NOMO-1 treated with DMSO at 0.1 percent for 48 hours (cell line): ENCODE data around the gene DRGX.
A peak's percentile ranks its signal among the peaks of the same experiment; 100 is the strongest.

ENCODE experiments used
- DNase-seq: peaks from one replicate; lab custom pipeline; 2025; ENCODE audit not compliant: unreplicated experiment; lab: John Stamatoyannopoulos, UW

DRGX gene

DNA sequence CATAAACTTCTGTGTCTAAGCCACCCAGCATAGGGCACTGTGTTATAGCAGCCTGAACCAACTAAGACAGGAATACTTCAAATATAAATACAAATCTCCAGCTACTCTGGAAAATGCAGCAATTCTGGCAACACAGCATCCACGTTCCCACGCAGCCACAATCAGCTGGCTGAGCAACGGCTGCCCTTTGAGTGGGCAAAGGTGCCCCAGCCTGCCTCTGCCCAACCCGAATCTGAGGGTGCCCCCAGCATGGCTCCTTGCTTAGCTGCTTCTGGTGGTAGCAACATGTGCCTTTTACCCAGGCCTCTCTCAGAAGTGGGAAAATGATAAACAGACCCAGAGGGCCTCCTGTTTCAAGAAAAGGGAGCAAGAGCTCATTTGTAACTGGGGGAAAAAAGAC, 12.0 kb downstream of the DRGX start:
- no peak for DNase-seq

DNA sequence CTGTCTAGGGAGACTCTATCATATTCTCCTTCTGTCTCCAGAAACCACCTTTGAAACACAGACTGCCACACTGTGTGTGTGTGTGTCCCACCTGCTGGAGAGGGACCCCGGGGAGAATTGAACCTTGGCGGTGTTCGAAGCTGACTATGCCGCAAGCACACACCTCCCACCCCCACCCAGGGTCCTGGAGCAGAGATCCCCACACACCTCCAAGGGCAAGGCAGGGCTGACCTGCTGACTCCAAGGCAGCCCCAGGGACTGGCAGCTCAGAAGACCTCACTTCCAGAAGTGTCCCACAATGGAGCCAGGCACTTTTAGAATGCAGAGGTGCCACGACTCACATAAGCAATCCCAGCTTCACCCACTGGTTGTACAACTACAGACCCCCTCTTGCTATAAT, 13.1 kb downstream of the DRGX start:
- DNase-seq: no peak

DNA sequence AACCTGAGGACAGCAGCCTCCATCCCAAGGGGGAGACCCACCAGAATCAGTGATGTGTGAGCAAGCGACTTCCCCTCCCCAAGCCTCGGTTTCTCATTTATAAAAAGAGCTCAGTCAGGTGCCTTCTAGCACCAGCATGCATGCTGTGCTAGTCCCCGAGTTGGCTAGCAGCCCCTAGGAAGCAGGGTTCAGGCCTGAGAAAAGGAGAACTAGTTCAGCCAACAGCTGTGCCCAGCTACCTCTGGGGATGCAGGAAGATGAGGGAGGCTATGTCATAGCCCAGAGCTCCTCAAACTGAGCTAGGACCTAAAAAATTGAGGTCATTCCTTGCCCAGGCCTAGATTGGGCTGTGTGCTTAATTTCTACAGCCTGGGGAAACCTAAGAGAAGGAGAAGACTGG, 13.7 kb downstream of the DRGX start:
- DNase-seq: no peak

DNA sequence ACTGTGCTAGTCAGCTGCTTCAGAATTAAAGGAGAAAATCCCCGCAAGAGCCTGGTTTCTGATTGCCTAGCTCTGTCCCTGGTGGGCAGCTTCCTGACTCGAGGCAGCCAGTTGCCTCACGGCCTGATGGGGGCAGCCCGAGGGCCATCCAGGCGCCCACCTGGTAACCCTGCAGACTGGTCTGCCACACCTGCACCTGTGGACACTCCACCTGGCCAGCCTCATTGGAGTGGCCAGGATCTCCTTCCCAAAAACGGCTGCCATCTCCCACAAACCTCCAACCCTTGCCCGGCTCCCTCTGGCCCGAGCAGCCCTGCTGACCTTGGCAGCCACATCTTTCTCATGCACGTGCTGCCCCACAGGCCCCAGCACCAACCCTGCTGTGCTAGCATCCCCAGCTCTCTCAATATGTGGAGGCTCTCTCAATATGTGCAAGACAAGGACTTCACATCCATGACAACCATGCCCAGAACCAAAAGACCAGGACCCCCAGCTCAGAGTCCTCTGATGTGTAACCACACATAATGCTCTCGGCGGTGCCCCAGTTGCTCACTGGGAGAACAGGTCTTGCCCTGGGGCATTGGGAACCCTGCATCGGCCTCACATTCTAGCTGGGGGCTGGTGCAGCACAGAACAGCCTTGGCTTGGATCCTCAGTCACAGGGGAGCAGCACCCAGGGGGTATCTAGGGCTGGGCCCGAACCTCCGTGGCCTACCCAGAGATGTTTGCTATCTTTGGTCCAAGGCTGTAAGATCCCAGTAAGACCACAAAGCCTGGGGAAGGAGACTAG, 14.6 kb downstream of the DRGX start:
- no peak for DNase-seq

DNA sequence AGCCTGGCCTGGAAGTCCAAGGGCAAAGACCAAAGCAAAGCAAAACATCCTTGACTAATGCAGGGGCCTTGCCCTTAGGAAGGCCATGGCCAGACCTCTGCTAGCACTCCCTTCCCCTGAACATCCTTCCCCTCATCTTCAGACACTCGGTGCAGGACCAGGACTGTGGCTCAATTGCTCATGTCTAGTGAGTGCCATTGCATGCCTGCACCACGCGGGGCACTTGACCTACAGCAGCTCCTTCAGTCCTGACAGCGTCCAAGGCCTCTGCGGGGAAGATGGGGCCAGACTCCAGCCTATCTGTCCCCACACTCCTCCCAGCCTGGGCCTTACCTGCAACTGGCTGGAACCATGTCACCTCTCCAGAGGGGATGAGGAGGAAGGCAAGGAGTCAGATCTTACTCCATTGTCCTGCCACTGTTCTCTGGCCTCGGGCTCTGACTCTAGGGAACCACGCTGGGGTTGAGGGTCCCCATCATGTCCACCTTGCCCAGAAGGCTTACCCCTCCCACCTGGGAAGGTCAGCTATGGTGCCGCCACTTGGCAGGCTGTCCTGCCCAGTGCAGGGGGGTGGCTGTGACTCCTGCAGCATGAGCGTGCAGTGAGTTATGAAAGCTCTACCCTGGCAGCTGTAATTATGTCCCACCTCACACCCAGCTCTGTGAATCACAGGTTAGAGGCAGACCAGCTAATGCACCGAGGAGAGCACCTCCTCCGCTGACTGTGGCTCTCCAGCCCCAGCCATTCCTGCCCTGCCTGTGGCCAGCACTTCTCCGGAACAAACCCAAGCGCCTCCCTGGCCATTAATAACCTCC, 16.1 kb downstream of the DRGX start:
- no peak for DNase-seq

DNA sequence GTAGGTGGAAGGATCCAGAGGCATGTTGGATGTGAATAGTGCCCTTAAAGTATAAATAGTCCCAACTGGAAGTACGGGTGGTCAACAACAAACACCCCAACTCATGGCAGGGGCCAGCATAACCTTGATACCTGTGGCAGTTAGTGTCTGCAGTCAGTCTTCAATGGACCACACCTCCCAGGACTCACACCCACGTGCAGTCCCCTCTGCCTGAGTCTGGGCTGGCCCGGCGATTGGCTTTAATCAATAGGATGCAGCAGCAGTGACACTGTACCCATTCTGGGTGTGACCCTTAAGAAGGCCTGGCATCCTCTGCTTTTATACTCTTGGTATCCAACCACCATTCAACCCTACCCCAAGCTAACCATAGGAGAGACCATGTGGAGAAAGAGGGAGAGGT, 18.6 kb downstream of the DRGX start:
- DNase-seq: no peak

DNA sequence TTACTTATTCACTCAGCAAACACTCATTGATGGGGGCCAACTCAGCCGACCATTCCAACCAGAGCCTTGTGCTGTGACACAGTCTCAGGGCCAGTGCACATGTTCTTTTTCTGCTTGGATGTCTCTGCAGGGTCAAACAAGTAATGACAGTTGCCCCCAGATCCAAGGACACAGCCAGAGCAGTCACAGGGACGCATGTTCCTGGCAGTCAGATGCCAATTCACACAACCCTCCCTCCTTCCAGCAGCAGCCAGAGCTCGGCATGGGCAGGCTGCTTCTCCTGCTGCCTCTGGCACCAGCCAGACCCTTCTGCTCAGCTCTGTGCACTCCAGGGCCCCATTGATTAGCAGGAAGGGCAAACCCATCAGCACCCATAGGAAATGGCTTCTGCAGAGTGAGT, 20.3 kb downstream of the DRGX start:
- DNase-seq: no peak

DNA sequence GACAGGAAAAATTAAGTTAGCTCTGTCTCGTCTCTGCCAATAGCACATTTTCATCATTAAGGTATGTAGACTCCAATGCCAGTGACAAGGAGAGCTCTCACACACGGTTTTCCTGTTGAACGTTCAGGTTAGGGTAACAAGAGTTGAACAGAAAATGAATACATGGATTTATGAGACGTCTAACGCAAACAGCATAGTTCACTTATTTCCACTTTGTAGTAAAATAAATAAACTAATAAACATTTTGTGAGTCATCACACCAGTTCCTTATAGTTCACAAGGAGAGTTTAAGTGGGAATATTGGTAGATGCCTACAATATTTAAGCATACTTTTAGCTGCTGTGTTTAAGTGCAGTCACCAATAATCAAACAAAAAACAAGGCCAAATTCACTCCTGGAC, 21.1 kb downstream of the DRGX start:
- DNase-seq: no peak

DNA sequence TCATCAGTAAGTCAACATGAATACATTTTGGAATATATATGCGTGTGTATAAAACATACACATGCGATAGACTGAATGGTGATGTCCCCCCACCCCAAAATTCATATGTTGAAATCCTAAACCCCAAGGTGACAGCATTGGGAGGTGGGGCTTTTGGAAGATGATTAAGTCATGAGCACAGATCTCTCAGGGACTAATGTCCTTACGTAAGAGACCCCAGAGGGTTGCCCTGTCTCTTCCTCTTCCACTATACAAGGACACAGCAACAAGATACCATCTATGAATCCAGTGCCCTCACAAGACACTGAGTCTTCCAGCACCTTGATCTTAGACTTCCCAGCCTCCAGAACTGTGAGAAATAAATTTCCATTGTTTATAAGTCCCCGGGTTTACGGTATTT, 22.5 kb downstream of the DRGX start:
- no peak for DNase-seq

DNA sequence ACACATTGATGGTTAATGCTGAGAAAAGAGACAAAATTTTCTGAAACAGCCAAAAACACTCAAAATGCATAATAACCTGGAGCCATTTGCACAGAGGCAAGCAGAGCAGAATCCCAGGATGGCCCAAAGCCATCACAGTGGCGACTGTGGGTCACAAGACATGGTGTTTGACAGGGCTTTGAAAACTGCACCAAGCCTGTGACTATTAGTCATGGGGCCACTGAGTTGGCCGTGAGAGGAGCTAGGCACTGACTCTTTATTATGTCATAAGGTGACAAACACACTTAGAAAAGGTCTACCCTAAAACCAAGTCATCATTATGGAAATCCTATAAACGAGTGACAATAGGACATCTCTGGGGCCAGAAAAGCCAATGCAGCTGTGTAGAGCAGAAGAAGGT, 23.9 kb downstream of the DRGX start:
- DNase-seq: no peak

DNA sequence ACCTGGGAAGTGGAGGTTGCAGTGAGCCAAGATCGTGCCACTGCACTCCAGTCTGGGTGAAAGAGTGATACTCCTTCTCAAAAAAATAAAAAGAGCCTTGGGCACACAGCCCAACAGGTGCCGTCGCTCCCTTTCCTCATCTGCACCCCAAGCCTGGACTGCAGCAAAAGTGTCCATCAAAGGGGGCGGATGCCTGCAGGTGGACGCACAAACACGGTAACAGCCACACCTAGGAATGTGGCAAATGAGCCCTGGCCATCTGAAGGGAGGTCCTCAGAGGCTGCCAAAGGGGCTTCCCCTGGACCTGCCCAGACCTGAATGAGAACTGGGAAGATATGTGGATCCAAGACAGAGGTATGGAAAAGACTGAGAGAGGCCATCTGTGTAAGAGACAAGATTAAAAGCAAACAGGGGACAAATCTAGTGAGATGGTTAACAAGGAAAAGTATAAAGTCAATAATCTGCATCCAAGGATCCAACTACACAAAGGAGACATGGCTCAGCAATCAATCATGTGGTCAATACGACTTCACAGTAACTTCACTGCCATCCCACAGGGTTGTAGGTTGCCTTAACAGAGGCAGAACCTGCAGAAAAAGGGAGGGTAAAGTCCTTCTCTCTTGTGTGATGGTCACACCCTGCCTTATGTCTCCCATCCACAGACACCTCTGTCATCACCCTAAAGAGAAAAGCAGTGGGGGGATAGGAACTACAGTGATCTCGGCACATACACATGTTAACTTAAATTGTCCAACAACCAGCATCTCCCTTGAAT, 25.4 kb downstream of the DRGX start:
- no peak for DNase-seq

DNA sequence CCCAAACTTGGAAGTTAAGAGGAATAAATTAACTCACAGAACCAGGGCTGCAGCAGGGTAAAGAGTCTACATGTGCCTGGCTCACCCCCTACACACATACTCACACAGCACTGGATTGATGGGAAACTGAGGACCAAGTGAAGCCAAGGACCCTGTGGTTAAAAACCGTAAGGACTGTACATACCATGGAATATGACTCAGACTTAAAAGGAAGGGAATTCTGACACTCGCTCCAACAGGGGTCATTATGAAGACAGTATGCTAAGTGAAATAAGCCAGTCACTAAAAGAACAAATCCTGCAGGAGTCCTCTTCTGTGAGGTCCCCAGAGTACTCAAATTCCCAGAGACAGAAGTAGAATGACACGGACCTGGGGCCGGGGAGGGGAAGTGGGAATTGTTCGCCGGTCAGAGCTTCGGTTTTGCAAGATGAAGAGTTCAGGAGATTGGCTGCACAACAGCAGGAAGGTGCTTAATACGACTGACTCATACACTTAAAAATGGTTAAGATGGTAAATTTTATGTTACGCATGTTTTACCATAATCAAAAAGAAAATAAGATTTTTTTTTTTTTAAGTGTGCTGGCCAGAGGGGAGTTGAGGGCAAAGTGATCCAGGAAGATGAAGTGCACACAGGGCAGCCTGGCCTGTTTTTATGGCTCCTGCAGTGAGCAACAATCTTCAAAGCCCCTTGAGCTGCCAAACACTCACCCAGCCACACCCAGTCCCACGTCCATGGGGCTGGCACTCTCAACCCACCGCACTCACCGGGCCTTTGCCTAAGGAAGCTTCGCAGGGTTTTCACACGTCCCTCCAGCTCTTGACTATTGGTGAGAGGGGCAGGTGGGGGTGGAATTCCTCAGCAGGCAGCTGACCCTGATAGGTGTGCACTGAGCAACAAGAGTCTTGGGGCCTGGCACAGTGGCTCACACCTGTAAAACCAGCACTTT, 26.4 kb downstream of the DRGX start:
- DNase-seq: peak; percentile 18

DNA sequence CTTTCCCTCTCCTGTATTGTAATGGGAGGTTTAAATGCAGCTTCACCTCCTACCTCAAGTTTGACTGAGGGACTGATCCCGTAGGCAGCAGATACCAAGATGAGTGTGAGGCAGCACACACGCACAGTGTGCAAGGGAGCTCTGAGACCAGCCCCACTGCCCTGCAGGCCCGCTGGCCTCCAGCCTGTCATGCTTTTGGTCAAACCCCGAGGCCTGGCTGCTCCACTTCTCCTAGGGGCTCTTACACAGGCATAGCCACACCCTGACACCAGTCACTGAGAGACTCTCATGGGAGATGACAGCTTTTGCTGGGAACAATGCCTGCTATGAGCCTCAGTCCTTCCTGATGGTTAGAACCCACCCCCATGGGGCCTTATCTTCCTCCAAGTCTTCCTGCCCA, 27.6 kb downstream of the DRGX start:
- no peak for DNase-seq

DNA sequence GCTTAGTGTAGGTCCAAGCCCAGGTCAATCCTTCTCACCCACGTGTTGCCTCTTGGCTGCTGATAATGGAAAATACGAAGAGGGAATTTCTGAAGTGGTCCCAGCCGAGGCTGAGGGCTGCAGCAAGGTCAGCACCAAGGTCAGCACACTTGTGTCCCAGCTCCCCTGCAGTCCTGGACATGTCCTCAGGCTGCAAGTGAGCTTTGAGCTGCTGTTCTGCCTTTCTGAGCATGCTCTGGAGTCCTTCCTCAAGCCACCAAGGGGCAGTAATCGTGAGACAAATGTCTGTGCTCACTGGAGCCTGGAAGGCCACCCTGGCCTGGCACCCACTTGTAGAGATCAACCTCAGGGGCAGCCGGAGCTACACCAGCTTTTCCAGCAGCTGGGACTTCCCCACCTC, 28.3 kb downstream of the DRGX start:
- no peak for DNase-seq

DNA sequence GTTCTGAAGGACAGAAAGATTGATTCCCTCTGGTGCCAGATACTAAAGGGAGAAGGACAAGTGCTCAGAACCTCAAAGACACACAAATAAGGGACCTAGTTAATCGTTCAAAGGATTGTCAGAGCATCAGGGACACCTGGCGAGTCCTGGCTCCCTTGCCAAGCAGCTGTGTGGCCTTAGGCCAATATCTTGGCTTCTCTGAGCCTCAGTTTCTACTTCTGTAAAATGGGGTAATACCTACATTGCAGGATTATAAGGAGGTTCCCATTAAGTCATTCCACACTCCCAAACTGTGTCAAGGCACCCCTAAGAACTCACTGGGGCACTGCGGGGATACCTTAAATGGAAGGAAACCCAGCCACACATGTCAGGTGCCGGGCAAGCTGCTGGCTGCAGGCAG, 29.4 kb downstream of the DRGX start:
- no peak for DNase-seq

DNA sequence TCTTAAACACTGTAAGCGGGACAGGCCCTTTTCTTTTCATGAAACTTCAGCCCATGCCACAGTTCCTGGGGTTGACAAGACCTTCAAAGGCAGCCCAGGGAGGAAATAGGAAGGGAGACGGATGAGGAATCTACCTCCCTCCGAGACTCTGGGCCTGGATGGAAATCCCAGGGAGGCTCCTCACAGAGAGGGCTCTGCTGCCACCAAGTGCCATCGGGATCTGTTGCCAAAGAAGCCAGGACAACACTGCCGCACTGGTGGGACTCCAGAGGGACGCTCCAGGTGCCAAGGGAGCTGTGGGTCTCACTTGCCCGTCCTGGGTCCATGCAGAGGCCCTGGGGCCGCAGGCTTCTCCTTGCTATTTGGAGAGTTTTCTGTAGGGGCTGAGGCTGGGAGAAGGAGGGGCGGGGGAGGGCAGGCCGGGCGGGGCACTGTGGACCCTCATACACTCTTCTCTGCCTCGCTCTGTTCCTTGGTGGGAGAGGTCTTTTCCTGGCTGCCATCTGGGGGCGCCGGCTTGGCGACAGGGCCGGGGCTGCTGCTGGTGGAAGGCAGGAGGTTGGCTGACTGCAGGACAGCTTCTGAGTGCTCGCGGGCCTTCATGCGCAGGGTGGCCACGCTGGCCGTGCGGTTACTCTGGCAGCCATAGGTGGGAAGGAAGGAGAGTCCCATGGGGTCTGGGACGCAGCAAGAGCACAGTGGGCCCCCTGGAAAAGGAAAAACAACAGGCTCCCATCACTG, 30.0 kb downstream of the DRGX start:
- DNase-seq: no peak

DNA sequence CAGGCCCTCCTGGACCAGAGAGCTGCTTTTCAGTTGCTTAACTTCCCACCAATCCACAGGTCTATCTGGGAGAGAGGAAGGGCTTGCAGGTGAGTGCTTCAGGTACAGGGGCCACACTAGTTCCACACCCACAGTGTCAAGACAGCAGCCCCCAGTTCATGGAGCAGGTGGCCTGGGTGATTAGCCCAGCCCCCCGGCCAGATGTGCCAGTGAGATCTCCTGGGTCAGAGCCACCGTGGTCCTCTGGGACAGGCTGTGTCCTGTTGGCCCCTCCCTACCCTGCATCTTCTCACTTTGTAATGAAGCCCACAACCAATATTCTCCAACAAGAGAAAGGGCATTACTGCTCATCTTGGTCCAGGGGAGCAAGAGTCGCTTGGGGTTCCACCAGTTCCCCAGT, 30.6 kb downstream of the DRGX start:
- DNase-seq: no peak

DNA sequence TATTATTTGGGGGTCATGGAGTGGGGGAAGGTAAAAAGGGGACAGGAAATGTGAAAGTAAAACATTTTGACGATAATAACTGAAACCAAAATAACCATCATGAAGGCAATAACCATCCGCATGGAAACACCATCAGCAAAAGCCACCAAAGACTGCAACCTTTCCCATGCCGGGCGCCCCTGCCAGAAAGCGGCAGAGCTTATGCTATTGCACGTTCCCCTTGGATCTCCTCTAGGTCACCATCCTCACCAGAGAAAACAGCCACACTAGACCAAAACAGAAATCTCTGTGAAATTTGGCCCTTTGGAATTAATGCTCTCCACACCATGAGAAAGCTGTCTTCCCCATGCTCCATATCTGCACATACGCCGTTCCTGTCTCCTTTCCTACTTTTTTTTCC, 31.1 kb downstream of the DRGX start:
- no peak for DNase-seq

DNA sequence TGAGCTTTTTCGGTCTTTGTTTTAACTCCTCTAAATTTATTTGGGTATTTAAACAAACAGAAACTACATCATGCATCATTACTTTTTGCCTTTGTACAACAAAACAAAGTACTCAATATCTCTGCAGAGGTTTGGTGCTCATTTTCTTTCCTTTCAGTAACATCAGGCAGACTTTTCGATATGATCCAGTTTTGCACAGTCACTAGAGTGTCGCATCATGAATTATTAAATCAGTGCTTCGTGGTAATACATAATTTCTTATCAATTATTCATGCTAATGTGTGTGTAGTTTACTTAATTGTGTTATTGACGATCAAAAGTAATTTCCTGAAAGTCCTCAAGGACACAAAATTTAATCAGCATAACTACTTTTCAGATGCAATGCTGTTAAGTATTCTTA, 31.8 kb downstream of the DRGX start:
- DNase-seq: no peak
